ENCODE results near the gene DNM1L.

DNM1L gene

GRCh38 chr12:32768518-32768917, 89.4 kb downstream of the DNM1L start:
- no peaks in the 10 kb centered on the region for H3K36me3 ChIP-seq
- no peaks in the 10 kb centered on the region for H3K9me3 ChIP-seq
- H3K4me1 ChIP-seq (ENCODE audit: control insufficient read depth in 1 of 2, insufficient read depth in 1 of 2, low read depth in 1 of 2, low read length in 1 of 2): no peaks in the 10 kb centered on the region
- peaks cover 20% of the 10 kb centered on the region for H3K27me3 ChIP-seq
- H3K27ac ChIP-seq: no peak overlapping the region
- H3K4me3 ChIP-seq (ENCODE audit: low read depth in 1 of 2, low read length in 1 of 2): no peak overlapping the region
- no peak for TF ChIP-seq CTCF (IDR thresholded peaks at IDR 0.05)

GRCh38 chr12:32770141-32770540, 91.0 kb downstream of the DNM1L start:
- TF ChIP-seq CTCF (IDR thresholded peaks at IDR 0.05): no peak
- H3K27ac ChIP-seq: no peak overlapping the region
- no peaks in the 10 kb centered on the region for H3K36me3 ChIP-seq
- H3K4me3 ChIP-seq (ENCODE audit: low read depth in 1 of 2, low read length in 1 of 2): no peak overlapping the region
- H3K4me1 ChIP-seq (ENCODE audit: control insufficient read depth in 1 of 2, insufficient read depth in 1 of 2, low read depth in 1 of 2, low read length in 1 of 2): no peaks in the 10 kb centered on the region
- peaks cover 20% of the 10 kb centered on the region for H3K27me3 ChIP-seq
- H3K9me3 ChIP-seq: no peaks in the 10 kb centered on the region

- no peak for TF ChIP-seq CTCF (IDR thresholded peaks at IDR 0.05)
- no peaks in the 10 kb centered on the region for H3K4me1 ChIP-seq (ENCODE audit: control insufficient read depth in 1 of 2, insufficient read depth in 1 of 2, low read depth in 1 of 2, low read length in 1 of 2)
- H3K27me3 ChIP-seq: peaks cover 10% of the 10 kb centered on the region
- H3K36me3 ChIP-seq: no peaks in the 10 kb centered on the region
- H3K27ac ChIP-seq: no peak overlapping the region
- H3K9me3 ChIP-seq: no peaks in the 10 kb centered on the region
- H3K4me3 ChIP-seq (ENCODE audit: low read depth in 1 of 2, low read length in 1 of 2): no peak overlapping the region
Measured at GRCh38 chr12:32773691-32774090, 94.6 kb downstream of the DNM1L start.

GRCh38 chr12:32776258-32776657, 97.2 kb downstream of the DNM1L start:
- TF ChIP-seq CTCF (IDR thresholded peaks at IDR 0.05): no peak
- H3K9me3 ChIP-seq: no peaks in the 10 kb centered on the region
- no peak overlapping the region for H3K4me3 ChIP-seq (ENCODE audit: low read depth in 1 of 2, low read length in 1 of 2)
- H3K36me3 ChIP-seq: no peaks in the 10 kb centered on the region
- no peaks in the 10 kb centered on the region for H3K4me1 ChIP-seq (ENCODE audit: control insufficient read depth in 1 of 2, insufficient read depth in 1 of 2, low read depth in 1 of 2, low read length in 1 of 2)
- no peaks in the 10 kb centered on the region for H3K27me3 ChIP-seq
- no peak overlapping the region for H3K27ac ChIP-seq

GRCh38 chr12:32777159-32777558, 98.1 kb downstream of the DNM1L start:
- Histone ChIP-seq H3K27me3 (no peaks in the 10 kb centered on the region), H3K9me3 (no peaks in the 10 kb centered on the region), H3K4me1 (ENCODE audit: control insufficient read depth in 1 of 2, insufficient read depth in 1 of 2, low read depth in 1 of 2, low read length in 1 of 2) (no peaks in the 10 kb centered on the region), H3K4me3 (ENCODE audit: low read depth in 1 of 2, low read length in 1 of 2) (no peak overlapping the region), H3K27ac (no peak overlapping the region), H3K36me3 (no peaks in the 10 kb centered on the region)
- TF ChIP-seq CTCF (IDR thresholded peaks at IDR 0.05): no peak

- Histone ChIP-seq H3K4me1 (ENCODE audit: control insufficient read depth in 1 of 2, insufficient read depth in 1 of 2, low read depth in 1 of 2, low read length in 1 of 2) (no peaks in the 10 kb centered on the region), H3K36me3 (no peaks in the 10 kb centered on the region), H3K9me3 (no peaks in the 10 kb centered on the region), H3K27ac (no peak overlapping the region), H3K4me3 (ENCODE audit: low read depth in 1 of 2, low read length in 1 of 2) (no peak overlapping the region), H3K27me3 (no peaks in the 10 kb centered on the region)
- no peak for TF ChIP-seq CTCF (IDR thresholded peaks at IDR 0.05)
Measured at GRCh38 chr12:32777691-32778175, 98.6 kb downstream of the DNM1L start.

Measured in neutrophil (primary cell).